GM12874 (cell line): ENCODE results near the gene SCAPER.

Experiments used
- TF ChIP-seq, protein P1 (sequence below): IDR thresholded peaks from 2 replicates; pipeline ENCODE4 v1.5.1; 2011; ENCODE audit warnings: low read depth, mild to moderate bottlenecking, control low read depth, low read length, moderate library complexity; ENCODE audit not compliant: insufficient read depth

The SCAPER gene

DNA sequence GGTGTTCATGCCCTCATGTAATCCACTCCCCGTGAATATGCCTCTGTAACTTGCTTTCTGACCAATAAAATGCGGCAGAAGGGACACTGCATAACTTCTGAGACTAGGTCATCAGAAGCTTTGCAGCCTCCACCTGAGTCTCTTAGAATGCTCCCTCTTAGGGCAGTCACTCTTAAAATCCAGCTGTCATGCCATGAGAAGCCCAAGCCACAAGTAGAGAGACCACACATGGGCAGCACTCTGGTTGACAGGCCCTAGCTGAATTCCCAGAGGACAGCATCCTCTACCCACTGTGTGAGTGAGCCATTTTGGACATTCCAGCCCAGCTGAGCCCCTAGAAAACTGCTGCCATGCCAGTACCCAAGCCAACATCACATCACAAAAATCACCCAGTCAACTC lies 41.4 kb downstream of the SCAPER start:
- TF ChIP-seq, protein P1, sequence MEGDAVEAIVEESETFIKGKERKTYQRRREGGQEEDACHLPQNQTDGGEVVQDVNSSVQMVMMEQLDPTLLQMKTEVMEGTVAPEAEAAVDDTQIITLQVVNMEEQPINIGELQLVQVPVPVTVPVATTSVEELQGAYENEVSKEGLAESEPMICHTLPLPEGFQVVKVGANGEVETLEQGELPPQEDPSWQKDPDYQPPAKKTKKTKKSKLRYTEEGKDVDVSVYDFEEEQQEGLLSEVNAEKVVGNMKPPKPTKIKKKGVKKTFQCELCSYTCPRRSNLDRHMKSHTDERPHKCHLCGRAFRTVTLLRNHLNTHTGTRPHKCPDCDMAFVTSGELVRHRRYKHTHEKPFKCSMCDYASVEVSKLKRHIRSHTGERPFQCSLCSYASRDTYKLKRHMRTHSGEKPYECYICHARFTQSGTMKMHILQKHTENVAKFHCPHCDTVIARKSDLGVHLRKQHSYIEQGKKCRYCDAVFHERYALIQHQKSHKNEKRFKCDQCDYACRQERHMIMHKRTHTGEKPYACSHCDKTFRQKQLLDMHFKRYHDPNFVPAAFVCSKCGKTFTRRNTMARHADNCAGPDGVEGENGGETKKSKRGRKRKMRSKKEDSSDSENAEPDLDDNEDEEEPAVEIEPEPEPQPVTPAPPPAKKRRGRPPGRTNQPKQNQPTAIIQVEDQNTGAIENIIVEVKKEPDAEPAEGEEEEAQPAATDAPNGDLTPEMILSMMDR: no peak

DNA sequence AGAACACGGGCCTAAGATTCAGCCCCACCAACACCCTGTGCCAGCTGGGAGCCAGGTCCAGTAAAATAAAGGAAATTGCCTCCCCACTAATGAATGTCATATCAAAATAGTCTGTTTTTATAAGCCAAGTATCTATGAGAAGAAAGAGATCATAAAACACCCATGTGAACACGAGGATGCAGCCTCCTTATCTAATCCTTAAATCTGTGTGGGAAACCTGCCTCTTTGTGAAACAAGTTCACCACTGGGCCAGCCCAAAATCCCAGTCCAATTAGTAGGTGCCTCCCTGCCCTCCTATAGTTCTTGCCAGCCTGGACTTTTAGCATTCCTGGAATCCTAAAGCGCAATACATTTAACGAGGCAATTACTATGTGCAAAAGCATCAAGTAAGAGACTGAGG lies 42.0 kb downstream of the SCAPER start:
- TF ChIP-seq, protein P1: no peak

DNA sequence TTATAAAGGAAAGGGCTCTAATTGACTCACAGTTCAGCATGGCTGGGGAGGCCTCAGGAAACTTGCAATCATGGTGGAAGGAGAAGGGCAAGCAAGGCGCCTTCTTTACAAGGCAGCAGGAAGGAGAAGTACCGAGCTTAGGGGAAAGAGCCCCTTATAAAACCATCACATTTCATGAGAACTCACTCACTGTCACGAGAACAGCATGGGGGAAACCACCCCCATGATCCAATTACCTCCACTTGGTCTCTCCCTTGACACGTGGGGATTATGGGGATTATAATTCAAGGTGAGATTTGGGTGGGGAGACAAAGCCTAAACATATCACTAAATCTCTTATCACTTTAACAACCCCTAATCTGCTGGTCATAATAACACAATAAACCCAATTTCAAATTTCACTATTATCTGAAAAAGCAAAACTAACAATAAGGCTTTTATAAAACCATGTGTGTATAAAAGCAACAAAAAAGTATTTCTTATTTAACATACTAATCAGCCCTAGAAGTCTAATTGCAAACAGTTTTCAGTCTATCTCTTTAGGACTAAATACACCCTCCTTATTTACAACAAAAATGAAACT lies 43.2 kb downstream of the SCAPER start:
- TF ChIP-seq, protein P1: no peak

DNA sequence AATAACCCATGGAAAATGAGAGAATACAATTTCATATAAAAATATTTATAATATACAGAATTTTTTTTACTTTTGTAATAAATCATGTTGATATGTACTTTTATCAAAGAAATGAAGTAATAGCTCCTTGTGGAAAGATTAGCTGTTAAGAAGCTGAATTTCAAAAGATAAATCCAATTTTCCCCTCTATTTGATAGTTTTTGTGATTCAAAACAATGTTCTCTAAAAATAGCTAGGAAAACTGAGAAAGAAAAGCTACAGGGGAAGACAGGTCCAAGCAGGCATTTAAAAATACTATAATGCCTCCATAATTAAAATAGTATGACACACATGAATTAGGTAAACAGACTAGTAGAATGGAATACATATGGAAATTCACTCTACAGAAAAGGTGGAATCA lies 44.9 kb downstream of the SCAPER start:
- TF ChIP-seq, protein P1: no peak

DNA sequence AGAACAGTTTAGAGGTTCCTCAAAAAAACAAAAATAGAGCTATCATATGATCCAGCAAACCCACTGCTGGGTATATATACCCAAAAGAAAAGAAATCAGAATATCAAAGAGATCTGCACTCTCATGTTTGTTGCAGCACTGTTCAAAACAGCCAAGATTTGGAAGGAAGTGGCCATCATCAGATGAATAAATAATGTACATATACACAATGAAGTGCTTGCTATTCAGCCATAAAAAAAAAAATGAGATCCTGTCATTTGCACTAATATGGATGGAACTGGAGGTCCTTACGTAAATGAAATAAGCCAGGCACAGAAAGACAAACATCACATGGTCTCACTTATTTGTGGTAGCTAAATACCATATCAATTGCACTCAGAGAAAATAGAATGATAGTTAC lies 58.4 kb downstream of the SCAPER start:
- TF ChIP-seq, protein P1: no peak

DNA sequence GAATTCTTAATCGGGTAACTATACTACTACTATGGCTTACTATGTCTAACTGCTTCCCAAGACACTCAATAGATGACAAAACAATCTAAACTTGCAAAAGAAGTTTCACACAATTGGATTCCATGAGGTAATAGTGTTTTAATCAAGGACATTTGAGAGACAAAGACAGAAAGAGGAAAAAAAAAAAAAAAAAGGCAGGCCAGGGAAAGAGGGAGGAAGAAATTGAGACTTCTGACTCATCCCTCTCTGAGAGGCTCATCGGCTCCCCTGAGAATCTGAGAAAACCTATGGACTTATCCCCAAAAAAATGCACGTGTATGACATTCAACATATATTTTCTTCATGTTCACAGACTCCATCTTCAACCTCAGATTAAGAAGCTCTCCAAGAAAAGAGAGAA lies 61.0 kb downstream of the SCAPER start:
- TF ChIP-seq, protein P1: no peak

DNA sequence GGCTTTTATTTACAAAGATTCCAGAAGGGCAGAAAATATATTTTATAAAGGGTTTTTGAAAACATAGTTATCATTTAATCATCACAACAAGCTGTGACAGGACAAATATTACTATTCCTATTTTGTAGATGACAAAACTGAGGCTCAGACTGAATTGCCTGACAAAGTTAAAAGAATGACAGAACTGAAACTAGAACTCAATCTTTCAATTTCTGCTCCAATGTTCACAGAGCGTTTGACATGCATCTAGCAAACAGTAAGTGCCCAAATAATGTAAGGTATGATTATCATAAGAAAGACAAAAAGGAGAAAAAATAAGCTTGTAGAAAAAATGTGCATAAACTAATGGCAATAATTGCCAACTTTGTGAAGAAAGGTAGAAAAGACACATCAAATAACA lies 61.9 kb downstream of the SCAPER start:
- TF ChIP-seq, protein P1: no peak
